HEK293 (cell line): Measurements from ENCODE around the gene LEMD1.

Experiments used
- CTCF ChIA-PET: fragments of 350-600 bp; formaldehyde crosslinking; extraction: SDS; loops from one replicate; lab custom pipeline; 2021; ENCODE audit warnings: antibody characterized with exemption; lab: Yijun Ruan, JAX
- POLR2A ChIA-PET: fragments of 300-600 bp; formaldehyde crosslinking; extraction: SDS; loops from one replicate; lab custom pipeline; 2020; ENCODE audit warnings: antibody characterized with exemption, inconsistent platforms; lab: Yijun Ruan, JAX
- H3K27ac ChIP-seq: fragments of 200-500 bp; sonication (Bioruptor generic); 2 replicates; pipeline ENCODE4 v1.5.1; 2014; ENCODE audit warnings: low read depth, low read length, control low read depth, inconsistent platforms; ENCODE audit errors: extremely low read depth
- H3K36me3 ChIP-seq, 2 experiments: fragments of 200-500 bp in 1 of 2; sonication (Bioruptor generic) in 1 of 2; 1 replicate in 1 of 2; 2 replicates in 1 of 2; pipeline ENCODE4 v1.5.1; 2014 to 2017; ENCODE audit warnings: inconsistent platforms in 2 of 2, low read length in 2 of 2; ENCODE audit not compliant: control insufficient read depth in 2 of 2, insufficient read depth in 1 of 2
- H3K4me1 ChIP-seq: fragments of 200-500 bp; sonication (Bioruptor generic); 2 replicates; pipeline ENCODE4 v1.5.1; 2014; ENCODE audit warnings: mild to moderate bottlenecking, low read length, inconsistent platforms; ENCODE audit not compliant: control insufficient read depth, insufficient read depth
- H3K4me3 ChIP-seq: 2 replicates; pipeline ENCODE4 v1.5.1; 2011; ENCODE audit warnings: low read depth, mild to moderate bottlenecking, control low read depth, low read length, moderate library complexity
- H3K9me3 ChIP-seq: fragments of 200-500 bp; sonication (Bioruptor generic); 2 replicates; pipeline ENCODE4 v1.5.1; 2014; ENCODE audit warnings: low read depth, low read length, inconsistent platforms; ENCODE audit not compliant: control insufficient read depth, insufficient read depth
- FEZF1 ChIP-seq: fragments of 450-650 bp; formaldehyde crosslinking; IDR thresholded peaks from 2 replicates; pipeline ENCODE4 v1.5.1; 2016; ENCODE audit warnings: missing biosample characterization, missing genetic modification characterization
- KLF1 ChIP-seq: fragments of 450-650 bp; formaldehyde crosslinking; IDR thresholded peaks from 2 replicates; pipeline ENCODE4 v1.5.1; 2016; ENCODE audit warnings: missing biosample characterization, missing genetic modification characterization
- MYNN ChIP-seq: fragments of 450-650 bp; formaldehyde crosslinking; IDR thresholded peaks from 2 replicates; pipeline ENCODE4 v1.5.1; 2016; ENCODE audit warnings: missing biosample characterization, missing genetic modification characterization, borderline replicate concordance
- OVOL3 ChIP-seq: fragments of 450-650 bp; formaldehyde crosslinking; IDR thresholded peaks from 2 replicates; pipeline ENCODE4 v1.5.1; 2016; ENCODE audit warnings: missing biosample characterization, missing genetic modification characterization
- WT1 ChIP-seq: fragments of 450-650 bp; formaldehyde crosslinking; IDR thresholded peaks from 2 replicates; pipeline ENCODE4 v1.5.1; 2016; ENCODE audit warnings: missing biosample characterization, missing genetic modification characterization
- ZBTB44 ChIP-seq: fragments of 450-650 bp; IDR thresholded peaks from 2 replicates; pipeline ENCODE4 v1.5.1; 2018; ENCODE audit warnings: missing biosample characterization, mild to moderate bottlenecking, missing genetic modification characterization
- ZBTB49 ChIP-seq: fragments of 450-650 bp; formaldehyde crosslinking; IDR thresholded peaks from 2 replicates; pipeline ENCODE4 v1.5.1; 2016; ENCODE audit warnings: missing biosample characterization, missing genetic modification characterization, low read depth
- ZEB2 ChIP-seq: fragments of 450-650 bp; formaldehyde crosslinking; IDR thresholded peaks from 2 replicates; pipeline ENCODE4 v1.5.1; 2016; ENCODE audit warnings: missing biosample characterization, missing genetic modification characterization
- ZNF10 ChIP-seq: fragments of 450-650 bp; formaldehyde crosslinking; IDR thresholded peaks from 2 replicates; pipeline ENCODE4 v1.5.1; 2017; ENCODE audit warnings: missing biosample characterization, missing genetic modification characterization
- ZNF19 ChIP-seq: fragments of 450-650 bp; formaldehyde crosslinking; IDR thresholded peaks from 2 replicates; pipeline ENCODE4; 2016; ENCODE audit warnings: missing biosample characterization, missing genetic modification characterization, low read depth
- ZNF202 ChIP-seq: fragments of 450-650 bp; formaldehyde crosslinking; IDR thresholded peaks from 2 replicates; pipeline ENCODE4 v1.5.1; 2016; ENCODE audit warnings: missing biosample characterization, missing genetic modification characterization, borderline replicate concordance
- ZNF221 ChIP-seq: fragments of 450-650 bp; formaldehyde crosslinking; IDR thresholded peaks from 2 replicates; pipeline ENCODE4 v1.5.1; 2017; ENCODE audit warnings: missing biosample characterization, missing genetic modification characterization, borderline replicate concordance
- ZNF449 ChIP-seq: fragments of 450-650 bp; formaldehyde crosslinking; IDR thresholded peaks from 2 replicates; pipeline ENCODE4 v1.5.1; 2017; ENCODE audit warnings: missing biosample characterization, mild to moderate bottlenecking, missing genetic modification characterization, moderate library complexity
- ZNF670 ChIP-seq: fragments of 450-650 bp; formaldehyde crosslinking; IDR thresholded peaks from 2 replicates; pipeline ENCODE4 v1.5.1; 2016; ENCODE audit warnings: missing biosample characterization, missing genetic modification characterization, low read depth
- ZNF701 ChIP-seq: fragments of 450-650 bp; formaldehyde crosslinking; IDR thresholded peaks from 2 replicates; pipeline ENCODE4 v1.5.1; 2016; ENCODE audit warnings: missing biosample characterization, missing genetic modification characterization
- ZNF768 ChIP-seq: fragments of 450-650 bp; formaldehyde crosslinking; IDR thresholded peaks from 2 replicates; pipeline ENCODE4 v1.5.1; 2018; ENCODE audit warnings: missing biosample characterization, mild to moderate bottlenecking, missing genetic modification characterization
- ZNF843 ChIP-seq: fragments of 450-650 bp; formaldehyde crosslinking; IDR thresholded peaks from 2 replicates; pipeline ENCODE4 v1.5.1; 2016; ENCODE audit warnings: missing biosample characterization, missing genetic modification characterization
- ZSCAN16 ChIP-seq: fragments of 450-650 bp; formaldehyde crosslinking; IDR thresholded peaks from 2 replicates; pipeline ENCODE4 v1.5.1; 2016; ENCODE audit warnings: missing biosample characterization, missing genetic modification characterization
- TF ChIP-seq, protein P1 (sequence below): fragments of 450-650 bp; formaldehyde crosslinking; optimal IDR thresholded peaks from 2 replicates; pipeline ENCODE3; 2016; ENCODE audit warnings: missing biosample characterization, mild to moderate bottlenecking, missing genetic modification characterization
- TF ChIP-seq, protein P2 (sequence below): fragments of 450-650 bp; formaldehyde crosslinking; conservative IDR thresholded peaks from 2 replicates; pipeline ENCODE4 v1.5.1; 2016; ENCODE audit warnings: low read depth, missing biosample characterization, missing genetic modification characterization

Gene LEMD1

DNA sequence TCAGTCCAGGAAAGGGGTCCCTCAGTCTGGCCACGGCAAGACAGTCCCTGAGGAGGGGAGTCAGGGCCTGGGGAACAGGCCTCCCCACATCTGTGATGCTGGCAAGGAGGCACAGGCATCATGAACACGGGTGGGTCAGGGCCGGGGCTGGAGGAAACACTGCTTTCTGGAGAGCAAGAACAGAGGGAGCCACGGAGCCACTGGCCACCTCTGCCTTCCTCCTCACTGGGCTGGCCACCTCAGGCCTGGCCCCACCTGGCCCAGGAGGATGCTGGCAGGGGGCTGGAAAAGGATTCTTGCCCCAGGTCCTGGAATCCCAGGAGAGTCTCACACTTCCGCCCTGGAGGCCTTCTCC lies 18.2 kb upstream of the LEMD1 start:
- POLR2A ChIA-PET = interaction anchor here (1.8 kb wide), 1 partner anchor 9 kb away, joined by 10 read pairs; no protein-coding TSS in a partner anchor
- CTCF ChIA-PET = interaction anchor here (0.6 to 4.3 kb wide), 6 partner anchors 9 to 556 kb away, joined by 3 to 48 read pairs (median 6); no protein-coding TSS in a partner anchor
- peaks cover 3% of the 10 kb centered on the region; the same call in 1 of the 2 replicates for H3K4me1 ChIP-seq

DNA sequence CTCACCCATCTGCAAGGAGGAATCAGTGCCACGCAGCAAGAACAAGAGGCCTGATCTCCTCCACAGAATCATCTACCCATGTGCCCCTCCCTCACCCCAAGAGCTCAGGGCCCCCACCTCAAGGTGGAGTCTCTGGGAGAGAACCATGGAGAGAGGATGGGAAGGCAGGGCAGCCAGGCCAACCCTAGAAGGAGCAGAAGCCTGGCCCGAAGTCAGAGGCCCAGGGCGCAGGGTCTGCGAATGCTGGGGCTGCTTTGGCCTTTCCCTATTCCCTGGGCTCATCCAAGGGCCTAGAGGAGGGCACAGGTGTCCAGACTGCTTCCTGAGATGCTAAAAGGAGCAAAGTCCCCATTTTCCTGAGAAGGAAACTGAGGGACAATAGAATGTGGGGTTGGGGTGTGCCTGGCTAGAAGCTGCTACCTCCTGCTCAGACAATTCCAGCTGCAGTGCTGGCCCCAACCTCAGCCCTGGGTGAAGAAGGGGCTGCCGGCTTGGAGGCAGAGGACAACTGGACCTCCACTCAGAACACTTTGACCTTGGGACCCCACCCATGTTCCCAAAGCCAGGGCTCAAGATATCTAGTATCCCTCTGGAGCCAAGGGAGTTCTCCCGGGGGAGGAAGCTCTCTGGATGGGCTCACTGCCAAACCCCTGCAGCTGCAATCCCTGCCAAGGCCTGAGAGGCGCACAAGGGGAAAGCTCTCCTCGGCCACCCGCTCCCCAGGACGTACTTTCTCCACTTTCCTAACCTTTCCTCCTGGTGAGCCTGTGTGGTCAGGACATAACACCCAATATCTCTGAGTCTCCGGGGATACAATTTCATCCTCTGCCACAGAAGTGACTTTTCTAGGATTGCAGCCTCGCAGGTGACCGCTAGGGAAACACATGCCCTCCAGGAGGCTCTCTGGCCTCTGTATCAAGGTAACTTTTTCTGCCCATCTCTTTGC lies 16.6 kb upstream of the LEMD1 start:
- POLR2A ChIA-PET = no interaction called here
- Histone ChIP-seq H3K9me3 (no peaks in the 10 kb centered on the region), H3K4me1 (peaks cover 3% of the 10 kb centered on the region; the same call in 1 of the 2 replicates), H3K4me3 (no peak overlapping the region), H3K27ac (no peak overlapping the region), H3K36me3 (no peaks in the 10 kb centered on the region)
- CTCF ChIA-PET = interaction anchor here (0.5 to 4.3 kb wide), 22 partner anchors 7 to 264 kb away, joined by 3 to 48 read pairs (median 4); no protein-coding TSS in a partner anchor
- TF ChIP-seq KLF1 (no peak), ZNF670 (tag by site-specific recombination) (no peak), ZNF10 (tag by site-specific recombination) (no peak), WT1 (tag by site-specific recombination) (peak; percentile 74), ZBTB44 (tag by site-specific recombination) (peak; percentile 60; the same call in 1 of the 2 replicates), ZNF449 (tag by site-specific recombination) (no peak), ZEB2 (tag by site-specific recombination) (0 out of 2 replicates have a peak, but pooled peaks have one; percentile 30), ZBTB49 (tag by site-specific recombination) (no peak), FEZF1 (tag by site-specific recombination) (no peak), OVOL3 (no peak), ZNF843 (tag by site-specific recombination) (no peak)
- TF ChIP-seq, protein P1, sequence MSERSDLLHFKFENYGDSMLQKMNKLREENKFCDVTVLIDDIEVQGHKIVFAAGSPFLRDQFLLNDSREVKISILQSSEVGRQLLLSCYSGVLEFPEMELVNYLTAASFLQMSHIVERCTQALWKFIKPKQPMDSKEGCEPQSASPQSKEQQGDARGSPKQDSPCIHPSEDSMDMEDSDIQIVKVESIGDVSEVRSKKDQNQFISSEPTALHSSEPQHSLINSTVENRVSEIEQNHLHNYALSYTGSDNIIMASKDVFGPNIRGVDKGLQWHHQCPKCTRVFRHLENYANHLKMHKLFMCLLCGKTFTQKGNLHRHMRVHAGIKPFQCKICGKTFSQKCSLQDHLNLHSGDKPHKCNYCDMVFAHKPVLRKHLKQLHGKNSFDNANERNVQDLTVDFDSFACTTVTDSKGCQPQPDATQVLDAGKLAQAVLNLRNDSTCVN (tag by site-specific recombination) = no peak

More for the DNA sequence above, 18.2 kb upstream of the LEMD1 start:
- H3K36me3 ChIP-seq = no peaks in the 10 kb centered on the region
- no peak overlapping the region for H3K4me3 ChIP-seq
- no peaks in the 10 kb centered on the region for H3K9me3 ChIP-seq
- TF ChIP-seq MYNN (tag by site-specific recombination) (no peak), ZNF768 (tag by site-specific recombination) (no peak), ZNF19 (tag by site-specific recombination) (no peak), ZNF701 (tag by site-specific recombination) (no peak), ZNF202 (no peak), WT1 (tag by site-specific recombination) (no peak), ZNF221 (tag by site-specific recombination) (no peak), ZSCAN16 (tag by site-specific recombination) (no peak)
- TF ChIP-seq, protein P2, sequence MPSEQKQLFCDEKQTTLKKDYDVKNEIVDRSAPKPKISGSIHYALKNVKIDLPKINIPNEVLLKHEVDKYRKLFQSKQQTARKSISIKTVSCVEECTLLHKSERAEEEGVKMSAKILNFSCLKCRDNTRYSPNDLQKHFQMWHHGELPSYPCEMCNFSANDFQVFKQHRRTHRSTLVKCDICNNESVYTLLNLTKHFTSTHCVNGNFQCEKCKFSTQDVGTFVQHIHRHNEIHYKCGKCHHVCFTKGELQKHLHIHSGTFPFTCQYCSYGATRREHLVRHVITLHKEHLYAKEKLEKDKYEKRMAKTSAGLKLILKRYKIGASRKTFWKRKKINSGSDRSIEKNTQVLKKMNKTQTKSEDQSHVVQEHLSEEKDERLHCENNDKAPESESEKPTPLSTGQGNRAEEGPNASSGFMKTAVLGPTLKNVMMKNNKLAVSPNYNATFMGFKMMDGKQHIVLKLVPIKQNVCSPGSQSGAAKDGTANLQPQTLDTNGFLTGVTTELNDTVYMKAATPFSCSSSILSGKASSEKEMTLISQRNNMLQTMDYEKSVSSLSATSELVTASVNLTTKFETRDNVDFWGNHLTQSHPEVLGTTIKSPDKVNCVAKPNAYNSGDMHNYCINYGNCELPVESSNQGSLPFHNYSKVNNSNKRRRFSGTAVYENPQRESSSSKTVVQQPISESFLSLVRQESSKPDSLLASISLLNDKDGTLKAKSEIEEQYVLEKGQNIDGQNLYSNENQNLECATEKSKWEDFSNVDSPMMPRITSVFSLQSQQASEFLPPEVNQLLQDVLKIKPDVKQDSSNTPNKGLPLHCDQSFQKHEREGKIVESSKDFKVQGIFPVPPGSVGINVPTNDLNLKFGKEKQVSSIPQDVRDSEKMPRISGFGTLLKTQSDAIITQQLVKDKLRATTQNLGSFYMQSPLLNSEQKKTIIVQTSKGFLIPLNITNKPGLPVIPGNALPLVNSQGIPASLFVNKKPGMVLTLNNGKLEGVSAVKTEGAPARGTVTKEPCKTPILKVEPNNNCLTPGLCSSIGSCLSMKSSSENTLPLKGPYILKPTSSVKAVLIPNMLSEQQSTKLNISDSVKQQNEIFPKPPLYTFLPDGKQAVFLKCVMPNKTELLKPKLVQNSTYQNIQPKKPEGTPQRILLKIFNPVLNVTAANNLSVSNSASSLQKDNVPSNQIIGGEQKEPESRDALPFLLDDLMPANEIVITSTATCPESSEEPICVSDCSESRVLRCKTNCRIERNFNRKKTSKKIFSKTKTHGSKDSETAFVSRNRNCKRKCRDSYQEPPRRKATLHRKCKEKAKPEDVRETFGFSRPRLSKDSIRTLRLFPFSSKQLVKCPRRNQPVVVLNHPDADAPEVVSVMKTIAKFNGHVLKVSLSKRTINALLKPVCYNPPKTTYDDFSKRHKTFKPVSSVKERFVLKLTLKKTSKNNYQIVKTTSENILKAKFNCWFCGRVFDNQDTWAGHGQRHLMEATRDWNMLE (tag by site-specific recombination) = no peak
- H3K27ac ChIP-seq = no peak overlapping the region; the same call in 1 of the 2 replicates
